CD4-positive, alpha-beta T cell treated with Interleukin-12 subunit alpha and Interleukin-12 subunit beta, for 1 hour (primary cell): ENCODE results near the gene GALNT18.

ENCODE experiments used
- DNase-seq: peaks from one replicate; pipeline ENCODE4 v3.0.0-alpha.2; 2020

GALNT18 gene

DNA sequence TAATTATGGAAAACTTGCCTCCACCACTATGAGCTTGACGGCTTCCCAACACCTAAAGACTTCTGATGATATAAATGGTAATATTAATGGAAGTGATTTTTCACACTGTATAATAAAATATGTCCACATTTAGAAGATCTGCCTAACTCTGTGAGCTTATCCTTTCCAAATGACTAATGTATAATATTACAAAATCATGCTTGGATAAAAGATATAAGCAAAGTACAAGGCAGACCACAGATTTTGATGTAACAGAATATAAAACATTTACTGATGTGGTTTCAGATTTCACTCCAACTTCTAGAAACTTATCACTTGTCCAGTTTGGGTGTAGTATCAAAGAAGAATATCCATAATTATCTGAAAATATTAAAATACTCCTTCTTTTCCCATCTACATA lies 36.9 kb downstream of the GALNT18 start:
- DNase-seq: no peak

DNA sequence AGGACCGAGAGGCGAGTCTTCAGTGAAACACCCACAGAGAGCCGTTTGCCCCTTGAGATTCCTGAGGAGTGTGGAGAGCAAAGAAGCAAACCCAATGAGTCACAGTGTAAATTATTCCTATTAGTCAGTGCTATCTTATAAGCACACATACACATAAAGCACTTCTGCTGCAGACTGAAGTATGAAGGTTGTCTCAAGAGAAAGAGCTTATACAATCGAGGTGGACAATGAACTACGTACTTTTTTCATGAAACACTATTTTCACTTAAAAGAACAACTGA lies 37.3 kb downstream of the GALNT18 start:
- no peak for DNase-seq

DNA sequence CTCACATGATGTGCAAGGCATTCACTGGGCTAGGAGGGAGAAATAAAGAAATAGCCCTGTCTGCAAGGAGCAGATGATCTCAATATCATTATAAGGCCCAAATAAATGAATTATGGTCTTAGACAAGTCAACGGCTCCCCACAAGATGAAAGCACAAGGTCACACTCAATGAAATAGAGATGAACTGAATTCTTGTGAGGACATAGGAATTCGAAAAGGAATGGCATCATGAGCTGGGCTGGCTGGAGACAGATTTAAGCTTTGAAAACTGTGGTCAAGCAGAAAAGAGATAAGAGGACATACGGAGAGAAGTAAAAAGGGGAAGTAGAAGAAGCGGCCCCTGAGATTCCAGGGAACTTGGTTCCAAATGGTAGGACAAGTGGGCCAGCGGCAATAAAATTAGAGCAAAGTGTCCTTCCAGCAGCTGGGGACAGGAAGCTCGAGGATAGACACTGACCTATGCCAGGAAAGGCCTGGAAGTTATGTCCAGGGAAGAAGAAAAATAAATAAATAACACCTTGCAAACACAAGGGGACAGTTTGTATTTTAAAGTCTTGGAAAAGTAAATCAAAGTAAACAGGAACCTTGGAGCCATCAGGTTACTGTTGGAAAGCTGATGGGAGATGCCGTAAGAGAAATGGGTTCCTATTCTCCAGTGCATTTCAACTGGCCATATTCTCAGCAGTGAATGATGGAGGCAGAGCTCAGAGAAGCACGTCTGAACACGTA lies 37.8 kb downstream of the GALNT18 start:
- DNase-seq: no peak

DNA sequence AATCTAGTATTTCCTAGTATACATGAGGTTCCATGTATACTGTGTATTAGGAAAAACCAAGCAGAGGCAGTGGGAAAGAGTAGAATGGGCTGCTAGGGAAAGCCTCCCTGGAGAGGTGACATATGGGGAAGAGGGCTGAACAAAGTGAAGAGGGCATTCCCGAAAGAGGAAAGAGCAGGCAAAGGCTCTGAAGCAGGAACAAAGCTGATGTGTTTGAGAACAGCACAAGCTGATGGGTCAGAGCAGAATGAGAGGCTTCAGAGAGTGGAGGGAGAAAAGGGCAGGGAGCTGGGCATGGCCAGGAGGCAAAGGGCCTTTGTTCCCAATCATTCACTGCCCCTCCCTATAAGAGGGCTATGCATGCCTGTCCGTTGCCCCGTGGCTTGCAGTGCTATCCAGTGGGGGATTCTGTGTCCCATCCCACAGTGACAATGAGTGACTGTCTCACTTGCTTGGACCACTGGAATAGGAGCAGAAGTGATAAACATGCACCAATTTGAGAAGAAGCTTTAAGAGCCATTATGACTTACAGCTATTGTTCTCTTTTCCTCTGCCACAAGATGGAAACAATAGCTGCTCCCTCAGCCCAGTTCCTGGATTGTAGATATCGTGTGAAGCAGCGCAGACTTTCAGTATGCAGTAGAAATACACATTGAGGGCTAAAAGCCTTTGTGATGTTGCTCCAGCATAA lies 39.6 kb downstream of the GALNT18 start:
- no peak for DNase-seq

DNA sequence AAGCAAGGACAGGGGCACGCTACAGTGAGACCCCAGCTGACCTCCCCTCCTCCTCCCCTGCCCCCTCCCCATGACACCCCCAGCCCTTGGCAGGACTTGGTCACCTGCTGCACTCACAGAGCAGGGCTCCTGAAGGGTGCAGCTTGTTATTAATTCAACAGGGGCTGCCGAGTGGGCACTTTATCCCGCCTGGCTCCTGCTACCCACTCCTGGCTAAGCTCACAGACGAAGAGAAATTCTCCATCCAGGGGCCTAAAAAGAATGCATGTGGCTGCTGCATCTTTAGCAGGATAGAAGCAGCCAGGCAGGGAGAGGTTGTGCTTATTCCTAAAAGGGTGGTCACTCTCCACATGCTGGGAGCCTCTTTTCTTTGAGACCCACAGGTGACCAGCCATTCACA lies 40.3 kb downstream of the GALNT18 start:
- DNase-seq: no peak

DNA sequence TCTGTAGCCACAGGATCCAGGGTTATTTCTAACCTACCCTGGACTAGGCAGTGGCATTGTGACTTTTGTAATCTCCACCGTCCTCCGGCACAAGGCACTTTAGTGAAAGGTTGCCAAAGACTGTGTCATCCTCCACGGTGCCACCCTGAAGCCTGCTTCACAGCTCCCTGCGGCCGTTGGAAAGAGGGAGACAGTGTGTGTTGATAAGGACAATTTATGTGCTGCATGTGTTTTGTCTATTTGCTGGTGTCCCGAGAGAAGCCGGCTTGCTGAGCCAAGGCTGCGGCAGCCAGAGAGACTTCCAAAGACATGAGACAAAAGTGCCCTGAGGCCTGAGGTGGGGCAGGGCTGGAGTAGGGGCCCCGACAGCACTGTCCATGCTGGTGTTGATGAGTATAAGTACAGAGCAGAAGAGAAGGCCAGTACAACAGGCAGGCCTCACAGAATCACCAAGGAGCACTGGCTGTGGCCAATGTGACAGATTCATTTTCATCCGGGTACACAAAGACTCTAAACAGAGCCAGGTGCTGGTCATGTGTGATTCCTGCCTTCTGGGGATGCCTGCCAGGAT lies 40.9 kb downstream of the GALNT18 start:
- DNase-seq: no peak

DNA sequence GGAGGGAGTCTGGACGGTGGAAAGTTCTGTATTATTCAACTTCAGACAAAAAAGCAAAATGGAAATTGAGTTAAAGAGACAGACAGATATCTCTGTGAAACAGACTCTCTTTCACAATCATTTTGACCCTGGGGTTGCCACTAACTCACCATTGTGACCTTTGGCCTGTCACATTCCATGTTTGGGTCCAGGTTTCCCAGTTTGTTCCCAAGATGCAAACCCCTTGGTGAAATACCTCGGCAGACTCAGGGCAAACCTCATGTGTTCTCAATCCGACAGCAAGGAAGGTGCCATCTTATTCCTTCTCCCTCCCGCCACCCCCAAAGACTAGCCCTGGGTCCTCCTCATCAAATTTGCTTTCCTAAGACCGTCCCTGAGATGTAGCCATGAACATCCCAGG lies 41.8 kb downstream of the GALNT18 start:
- no peak for DNase-seq

DNA sequence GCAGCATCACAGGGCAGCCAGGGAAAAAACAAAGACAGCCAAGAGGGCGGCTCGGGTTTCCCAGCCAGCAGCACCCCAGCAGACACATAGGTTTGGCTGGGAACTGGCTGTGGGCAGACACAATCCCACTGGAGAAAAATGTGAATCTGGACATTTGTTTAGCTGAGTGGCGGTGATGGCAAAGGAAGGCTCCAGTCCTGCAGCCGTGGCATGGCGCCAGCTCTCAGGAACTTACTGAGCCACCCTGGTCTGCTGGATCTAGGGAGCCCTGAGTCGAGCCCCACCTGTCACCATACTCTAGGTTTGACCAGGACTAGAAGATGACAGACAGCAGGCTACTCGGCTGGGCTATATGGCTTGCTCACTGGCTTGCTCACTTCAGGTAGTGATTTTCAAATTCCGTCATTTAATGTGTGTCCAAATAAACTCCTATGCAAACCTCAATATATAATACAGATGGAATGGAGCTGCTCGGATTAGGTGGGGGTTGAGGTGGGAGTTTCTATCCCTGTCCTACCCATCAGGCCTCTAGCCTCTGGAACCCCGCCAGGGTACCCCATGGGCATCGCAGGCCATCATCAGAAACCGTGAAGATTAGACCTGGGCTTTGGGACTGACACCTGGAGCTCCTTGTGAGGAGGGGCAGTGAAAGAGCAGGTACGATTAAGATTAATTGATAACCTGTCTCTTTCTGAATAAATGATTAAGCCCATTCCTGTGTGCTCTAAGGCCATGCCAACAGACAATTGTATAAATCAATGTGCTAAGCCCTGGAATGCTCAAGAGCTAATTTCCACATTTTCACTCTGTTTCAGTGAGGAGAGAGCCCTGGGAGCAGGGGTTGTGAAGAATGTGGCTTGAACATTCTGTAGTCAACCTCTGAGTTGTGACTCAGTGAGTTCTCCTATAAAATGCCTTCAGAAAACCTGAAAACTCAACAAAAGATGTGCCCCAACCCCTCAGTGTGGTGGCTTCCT lies 42.5 kb downstream of the GALNT18 start:
- no peak for DNase-seq

DNA sequence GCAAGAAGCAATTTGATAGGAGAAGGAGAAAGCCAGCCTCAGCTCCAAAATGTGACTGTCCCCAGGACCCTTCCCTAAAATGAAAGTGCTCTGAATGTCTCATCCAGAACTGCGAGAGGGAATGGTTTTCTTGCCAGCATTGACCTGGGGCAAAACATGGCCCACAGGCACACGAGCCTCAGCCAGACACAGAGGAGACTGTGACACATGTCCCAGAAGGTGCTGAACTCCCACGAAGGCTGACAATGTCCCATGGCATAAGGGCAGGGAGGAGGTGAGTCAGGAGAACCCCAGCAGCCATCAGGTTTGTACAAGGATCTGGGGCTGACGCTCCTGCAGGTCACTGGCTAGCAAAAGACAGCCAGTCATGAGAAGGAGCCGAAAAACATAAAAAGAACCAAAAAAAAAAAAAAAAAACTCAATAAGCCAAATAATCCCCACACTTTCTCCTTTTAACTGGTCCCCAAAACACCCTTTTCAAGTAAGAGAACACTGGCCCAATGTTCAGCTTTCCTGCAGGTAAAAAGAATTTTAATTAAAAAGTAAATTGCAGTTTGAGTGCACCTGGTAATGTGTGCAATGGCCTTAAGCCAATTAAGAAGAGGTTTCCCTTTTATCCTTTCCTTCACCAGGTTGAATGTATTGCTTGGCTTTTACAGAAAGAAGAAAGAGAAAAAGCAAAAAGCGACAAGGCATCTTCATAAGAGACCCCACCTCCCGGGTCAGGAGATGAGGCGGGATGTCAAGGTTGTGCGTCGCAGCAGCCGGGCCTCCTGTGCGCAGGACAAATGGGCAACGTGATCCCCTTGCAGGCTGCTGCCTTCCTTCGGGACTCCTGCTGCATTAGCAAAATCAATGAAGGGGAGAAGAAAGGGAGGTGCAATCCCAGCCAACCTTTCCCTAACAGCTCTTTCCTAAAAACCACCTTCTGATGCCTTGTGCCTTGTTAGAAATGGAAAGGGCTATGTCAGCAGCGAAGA lies 43.6 kb downstream of the GALNT18 start:
- DNase-seq: no peak

DNA sequence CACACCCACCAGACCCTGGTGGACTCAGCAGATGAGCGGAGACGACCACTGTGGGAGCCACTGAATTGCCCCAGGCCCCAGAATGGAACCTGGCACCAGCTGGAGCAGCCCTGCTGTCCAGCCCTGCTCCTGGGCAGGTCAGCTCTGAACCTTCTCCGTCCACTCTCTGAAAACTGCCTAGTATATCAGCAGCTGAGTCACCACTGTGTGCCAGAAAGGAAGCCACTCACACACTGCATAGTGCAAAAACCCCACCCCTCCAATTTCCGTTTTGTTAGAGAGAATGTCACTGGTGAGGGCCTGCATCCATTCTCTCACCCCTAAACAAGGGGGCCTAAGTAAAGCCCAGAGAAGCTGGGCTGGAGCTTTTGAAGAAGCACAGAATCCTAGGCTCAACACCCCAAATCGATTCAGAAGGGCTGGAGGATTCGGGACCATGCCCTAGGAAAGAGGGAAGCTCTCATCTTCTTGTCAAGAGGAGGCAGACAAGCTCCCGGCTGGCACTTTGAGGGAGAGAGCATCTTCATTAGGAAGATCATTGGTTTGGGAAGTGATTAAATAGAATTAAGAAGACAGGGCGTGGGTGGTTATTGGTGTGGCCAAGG lies 44.5 kb downstream of the GALNT18 start:
- peak; percentile 2 for DNase-seq

DNA sequence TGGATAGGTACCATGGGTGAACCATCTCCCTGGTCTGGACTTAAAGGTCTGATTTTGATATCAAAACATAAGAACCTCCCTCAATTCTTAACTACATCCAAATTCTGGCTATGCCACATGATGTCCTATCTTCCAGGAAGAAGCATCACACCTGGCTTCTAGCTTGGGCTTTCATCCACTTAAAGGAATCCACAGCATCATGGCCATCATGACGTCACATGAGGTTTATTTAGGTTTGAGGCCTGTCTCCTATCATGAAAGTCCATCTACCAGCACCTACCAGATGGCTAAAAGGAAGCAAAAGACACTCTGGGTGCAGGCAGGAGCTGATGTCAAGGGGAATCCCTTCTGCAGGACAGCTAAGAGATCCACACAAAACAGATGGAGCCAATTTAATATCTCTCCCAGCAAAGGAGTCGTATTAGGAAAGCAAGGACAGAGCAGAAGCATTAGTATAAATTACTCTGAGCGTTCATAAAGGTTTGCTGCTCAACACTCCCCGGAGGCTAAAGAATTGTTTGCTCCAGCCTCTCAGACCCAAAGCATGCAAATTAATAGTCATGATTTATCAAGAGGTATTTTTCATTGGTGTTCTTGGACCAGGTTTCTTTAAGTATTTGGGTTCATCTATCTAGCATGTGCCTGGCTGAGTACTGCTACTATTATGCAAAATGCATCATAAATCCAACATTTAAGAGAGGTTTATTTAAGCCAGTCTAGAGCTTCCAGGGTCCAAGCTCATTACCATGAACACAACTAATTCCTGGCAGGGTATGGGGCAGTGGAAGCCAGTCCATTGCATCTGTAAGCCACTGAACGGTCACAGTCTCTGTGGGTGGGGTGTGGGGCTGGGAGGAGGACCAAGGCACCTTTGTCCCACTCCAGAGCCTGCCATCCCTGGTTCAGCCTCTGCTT lies 47.2 kb downstream of the GALNT18 start:
- no peak for DNase-seq

DNA sequence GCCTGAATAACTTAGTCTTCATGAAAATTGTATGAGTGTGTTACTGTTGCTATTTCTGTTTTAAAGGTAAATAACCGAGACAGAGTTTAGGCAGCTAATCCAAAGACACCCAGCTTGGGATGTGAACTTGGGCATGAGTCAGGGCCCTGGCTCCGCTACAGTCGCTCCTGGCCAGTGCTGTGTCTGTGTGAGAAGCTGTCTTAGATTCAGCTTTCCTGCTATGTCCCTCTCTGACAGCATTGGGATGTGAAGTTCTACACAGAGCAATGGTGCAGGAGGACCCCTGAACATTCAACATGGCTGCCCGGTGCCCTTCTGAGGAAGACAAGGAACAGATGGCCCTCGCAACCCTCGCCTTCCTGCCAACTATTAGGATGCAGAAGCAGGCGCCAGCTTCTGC lies 49.4 kb downstream of the GALNT18 start:
- DNase-seq: no peak

DNA sequence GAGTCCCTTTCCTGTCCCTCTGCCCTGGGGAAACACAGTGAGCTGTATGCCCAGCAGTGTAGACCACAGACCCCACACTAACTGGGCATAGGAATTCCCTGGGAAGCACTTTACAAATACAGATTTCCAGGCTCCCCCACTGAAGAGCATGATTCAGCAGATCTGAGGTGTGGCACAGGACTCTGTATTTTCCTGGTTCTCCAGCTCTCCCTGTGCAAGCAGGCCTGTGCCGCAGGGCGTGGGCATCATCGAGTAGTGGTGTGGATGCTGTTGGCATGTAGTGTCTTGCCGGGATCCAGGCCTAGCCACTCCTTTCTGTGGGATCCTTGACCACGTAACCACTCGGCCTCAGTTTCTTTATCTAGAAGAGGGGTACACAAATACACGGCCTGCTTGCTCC lies 49.9 kb downstream of the GALNT18 start:
- DNase-seq: no peak

DNA sequence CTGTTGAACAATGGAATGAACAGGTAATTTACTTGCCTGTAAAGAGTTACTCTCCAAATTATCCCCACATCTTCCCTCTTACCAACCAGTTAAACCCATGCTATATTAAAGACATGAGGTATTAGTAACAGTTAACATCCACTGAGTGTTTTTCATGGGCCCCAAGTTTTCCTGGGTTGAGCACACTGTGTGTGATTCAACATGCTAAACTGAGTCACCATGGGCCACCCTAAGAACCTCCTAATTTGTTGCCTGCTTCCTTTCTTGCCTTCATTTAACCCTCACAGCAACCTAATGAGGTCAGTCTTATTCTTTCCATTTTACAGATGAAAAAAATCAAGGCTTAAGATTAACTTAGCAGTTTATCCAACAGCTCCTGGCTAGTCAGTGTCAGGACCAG lies 51.0 kb downstream of the GALNT18 start:
- no peak for DNase-seq

DNA sequence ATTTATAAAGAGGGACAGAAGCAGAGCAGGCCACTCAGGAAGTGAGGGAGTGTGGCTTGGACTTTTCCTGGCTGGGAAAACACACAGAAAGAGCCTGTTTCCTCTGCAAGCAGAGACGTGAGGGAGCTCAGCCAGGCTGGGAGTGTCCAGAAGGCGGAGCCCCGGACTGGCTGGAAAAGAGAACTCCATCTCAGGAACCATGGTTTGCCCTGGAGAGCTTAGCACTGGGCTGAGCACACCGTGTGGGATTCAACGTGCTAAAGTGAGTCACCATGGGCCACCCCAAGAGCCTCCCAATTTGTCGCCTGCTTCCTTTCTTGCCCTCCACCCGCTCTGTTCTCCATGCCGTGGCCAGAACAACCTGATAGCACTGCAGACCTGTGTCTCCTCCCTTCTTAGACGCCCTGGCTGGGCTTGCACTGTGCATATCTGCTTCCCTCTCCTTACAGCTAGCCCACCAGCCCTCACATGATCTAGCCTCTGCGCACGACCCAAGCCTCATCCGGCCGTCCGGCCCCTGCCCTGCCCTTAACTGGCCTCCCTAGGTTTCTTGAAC lies 51.8 kb downstream of the GALNT18 start:
- no peak for DNase-seq

DNA sequence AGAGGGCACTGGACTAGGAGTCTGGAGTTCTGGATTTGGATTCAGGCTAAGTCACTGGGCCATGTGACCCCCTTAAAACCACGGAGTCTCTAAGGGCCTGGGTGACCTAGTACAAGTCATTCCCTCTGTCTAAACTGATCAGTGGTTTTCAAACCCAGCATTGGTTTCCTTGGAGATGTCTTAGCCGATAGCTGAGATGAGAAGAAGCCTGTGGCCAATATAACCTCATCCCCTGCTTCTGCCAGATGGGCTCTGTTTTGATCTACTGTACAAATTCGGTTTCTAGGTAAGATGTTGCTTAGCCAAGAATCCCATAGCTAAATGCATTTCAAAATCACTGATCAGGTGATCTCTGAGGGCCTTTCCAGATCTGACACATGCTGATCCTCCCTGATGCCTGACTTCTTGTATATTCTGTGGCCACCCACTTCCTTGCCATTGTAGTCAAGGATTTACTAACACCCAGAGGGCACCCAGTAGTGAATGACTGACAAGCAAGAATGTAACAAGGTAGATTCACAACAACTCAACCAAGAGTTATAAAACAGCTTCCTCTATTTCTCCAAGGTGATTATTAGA lies 53.1 kb downstream of the GALNT18 start:
- no peak for DNase-seq

DNA sequence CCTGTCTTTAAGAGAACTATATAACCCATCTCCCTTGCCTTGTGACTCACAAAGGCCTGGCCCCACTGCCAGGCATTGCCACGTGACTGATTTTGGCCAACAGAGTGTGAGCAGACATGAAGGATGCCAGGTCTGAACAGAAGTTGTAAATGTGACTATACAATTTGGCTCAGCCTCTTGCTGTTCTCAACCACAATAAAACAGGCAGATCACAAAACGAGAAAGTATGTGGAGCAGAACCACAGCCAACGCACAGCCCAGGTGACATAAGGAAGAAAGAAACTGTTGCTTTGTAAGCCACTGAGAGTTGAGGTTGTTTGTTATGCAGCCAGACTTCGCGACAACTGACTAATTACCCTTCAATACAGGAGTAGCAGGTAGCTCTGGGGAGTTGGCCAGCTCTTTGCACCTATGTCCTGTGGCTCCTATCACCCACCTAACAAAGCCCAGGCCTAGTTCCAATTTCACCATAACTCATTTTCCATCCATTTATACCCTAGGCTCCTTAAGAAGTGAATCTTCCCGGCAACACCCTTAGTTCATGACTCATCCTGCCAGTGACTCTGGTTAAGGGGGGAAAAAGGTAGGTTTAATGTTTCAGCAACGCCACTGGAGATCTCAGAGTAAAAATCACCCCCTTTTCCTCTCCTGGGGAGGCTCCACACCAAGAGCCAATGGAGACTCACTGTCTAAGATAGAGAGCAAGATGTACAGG lies 53.7 kb downstream of the GALNT18 start:
- no peak for DNase-seq

DNA sequence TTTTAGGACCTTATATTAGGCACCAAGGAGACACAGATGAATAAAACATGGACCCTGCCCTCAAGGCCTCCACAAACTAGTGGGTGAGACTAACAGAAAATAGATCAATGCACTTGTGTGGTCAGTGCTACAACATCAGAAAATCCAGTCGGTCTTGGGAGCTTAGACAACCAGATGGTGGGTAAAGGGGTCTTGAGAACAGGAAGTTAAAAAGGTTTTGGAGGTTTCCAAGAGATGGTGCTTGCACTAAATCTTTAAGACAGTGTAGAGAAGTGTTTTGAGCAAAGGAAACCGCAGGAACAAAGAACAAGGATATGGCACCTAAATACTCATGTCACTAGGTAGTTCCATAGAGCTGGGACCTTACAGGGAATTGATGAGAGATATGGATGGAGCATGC lies 56.2 kb downstream of the GALNT18 start:
- no peak for DNase-seq
